ENCODE measurements around the gene CORO7.
A peak's percentile ranks its signal among the peaks of the same experiment; 100 is the strongest.

The CORO7 gene

DNA sequence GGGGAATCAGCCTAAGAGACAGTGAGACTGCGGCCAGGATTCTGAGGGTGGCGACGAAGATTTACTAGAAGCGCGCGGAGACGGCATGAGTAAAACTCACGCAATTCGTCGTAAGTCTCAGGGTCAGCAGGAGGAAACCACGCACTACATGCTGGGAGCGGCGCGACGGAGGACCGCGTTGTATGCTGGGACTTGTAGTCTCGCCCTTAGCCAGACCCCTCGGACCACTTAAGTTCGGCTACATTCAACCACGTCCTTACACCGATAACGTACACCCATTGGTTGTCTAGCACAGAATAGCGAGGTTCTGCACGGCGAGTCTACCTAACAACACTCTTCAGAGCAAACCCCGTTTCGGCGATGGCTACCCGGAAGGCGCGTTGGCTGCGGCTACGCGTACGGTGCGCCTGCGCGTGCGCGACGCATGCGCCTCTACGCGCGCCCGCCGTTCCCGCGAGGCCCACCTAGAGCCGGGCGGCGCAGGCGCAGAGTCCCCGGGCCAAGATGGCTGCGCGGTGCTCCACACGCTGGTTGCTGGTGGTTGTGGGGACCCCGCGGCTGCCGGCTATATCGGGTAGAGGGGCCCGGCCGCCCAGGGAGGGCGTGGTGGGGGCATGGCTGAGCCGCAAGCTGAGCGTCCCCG is 9.1 kb upstream of the CORO7 start, which contains the start of gene DNAJA3:
Gene DNAJA3 (plus strand): TSS at position 491 of the 643 bp plus-strand sequence. CDS start 14 bp downstream, at position 505.
- DNase-seq: peak; percentile 93

- no peak for DNase-seq
These were observed 4.2 kb upstream of the CORO7 start for GRCh38 chr16:4420505-4421105.

GRCh38 chr16:4419402-4419959 is 3.1 kb upstream of the CORO7 start:
- DNase-seq: no peak

DNA sequence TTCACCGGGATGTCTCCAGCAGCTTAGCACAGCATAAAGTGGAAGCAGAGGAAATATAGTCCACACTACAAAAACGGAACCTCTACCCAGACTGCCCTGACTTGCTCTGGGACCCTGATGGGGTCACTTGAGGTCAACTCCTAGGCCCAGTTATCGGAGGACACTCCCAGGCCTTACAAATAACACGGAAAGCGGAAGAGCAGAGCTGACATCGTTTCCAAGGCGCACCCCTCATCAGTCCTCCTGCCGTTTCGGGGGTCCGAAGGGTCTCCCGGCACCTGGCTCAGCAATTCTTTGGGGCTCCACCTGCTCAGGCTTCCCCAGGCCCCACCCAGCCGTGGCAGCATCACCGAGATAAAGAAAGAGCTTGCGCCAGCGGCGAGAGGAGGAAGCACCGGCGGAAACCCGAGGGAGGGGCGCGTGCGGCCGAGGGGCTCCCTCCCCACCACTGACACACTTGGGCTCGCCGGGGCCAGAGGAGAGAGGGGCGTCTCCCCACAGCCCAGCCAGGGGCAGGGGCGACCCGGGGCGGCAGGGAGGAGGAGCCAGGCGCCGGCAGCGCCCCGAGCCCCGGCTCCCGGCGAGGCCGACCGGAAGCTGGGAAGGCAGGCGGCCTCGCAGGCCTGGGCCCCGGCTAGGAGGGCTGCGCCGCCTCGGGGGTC is 727 bp downstream of the CORO7 start:
- DNase-seq: no peak

DNA sequence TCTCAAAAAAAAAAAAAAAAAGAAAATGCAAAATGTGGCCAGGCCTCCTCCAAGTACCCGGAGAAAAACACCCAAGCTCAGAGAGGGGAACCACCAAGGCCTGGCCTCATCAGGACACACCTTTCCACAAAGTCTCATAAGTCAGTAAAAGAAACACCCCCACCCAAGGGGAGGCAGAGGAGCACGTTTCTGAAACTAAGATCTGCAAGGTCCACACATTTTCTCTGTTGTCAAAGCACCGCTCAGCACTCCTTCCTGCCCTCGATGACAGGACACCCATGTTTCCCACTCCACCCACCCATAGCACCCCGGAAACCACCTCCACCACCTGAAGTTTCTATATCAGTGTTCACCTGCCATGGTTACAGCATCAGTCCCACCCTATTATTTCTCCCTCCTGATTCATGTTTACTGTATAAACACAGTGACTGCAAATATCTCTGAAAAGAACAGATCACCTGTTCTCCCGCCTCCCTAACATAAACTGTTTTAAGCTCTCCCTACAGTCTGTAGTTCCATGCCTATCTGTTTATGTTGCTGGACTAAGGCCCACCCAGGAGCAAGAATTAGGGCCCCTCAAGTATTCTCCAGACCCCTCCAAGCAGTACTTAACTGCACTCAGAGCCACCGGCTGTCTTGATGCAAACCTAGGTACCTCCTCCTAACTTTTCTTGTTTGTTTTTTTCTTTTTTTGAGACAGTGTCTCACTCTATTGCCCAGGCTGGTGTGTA is 2.0 kb downstream of the CORO7 start:
- DNase-seq: no peak

DNA sequence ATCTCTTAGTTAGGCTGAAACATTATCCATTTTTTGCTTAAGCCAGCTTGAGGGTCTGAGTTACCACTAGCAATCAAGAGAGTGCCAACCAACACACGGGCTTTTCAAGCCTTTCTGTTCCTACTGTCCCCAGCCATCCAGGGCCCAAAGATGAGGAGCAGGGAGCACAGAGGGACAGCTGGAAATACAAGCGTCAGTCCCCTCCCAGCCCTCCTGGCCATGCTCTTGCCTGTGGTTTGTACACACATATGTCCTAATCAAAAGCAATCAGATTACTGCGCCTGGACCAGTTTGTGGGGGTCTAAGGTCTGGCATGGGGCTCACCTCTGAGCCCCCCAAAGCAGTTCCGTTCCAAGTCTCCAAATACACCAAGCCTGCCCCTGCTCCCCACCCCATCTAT is 3.5 kb downstream of the CORO7 start:
- DNase-seq: no peak

GRCh38 chr16:4412159-4412558 is 4.2 kb downstream of the CORO7 start:
- DNase-seq: no peak

DNA sequence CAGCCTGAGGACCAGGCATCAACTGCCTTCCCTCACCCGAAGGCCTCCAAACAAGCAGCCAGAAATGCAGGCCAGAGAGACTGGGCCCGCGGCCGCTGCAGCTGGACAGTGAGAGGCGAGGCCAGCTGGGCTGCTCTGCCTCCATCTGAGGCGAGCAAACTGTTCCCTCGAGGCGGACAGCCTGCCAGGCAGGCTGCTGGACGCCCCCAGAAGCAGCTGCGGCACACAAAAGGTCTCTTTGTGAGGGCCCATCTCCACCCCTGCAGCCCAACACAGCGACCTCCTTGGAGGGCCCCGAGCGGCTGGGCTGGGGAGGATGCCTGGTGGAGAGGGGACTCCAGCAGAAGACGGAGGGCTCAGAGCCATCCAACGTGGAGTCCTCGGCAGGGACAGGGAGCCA is 4.7 kb downstream of the CORO7 start:
- no peak for DNase-seq

DNA sequence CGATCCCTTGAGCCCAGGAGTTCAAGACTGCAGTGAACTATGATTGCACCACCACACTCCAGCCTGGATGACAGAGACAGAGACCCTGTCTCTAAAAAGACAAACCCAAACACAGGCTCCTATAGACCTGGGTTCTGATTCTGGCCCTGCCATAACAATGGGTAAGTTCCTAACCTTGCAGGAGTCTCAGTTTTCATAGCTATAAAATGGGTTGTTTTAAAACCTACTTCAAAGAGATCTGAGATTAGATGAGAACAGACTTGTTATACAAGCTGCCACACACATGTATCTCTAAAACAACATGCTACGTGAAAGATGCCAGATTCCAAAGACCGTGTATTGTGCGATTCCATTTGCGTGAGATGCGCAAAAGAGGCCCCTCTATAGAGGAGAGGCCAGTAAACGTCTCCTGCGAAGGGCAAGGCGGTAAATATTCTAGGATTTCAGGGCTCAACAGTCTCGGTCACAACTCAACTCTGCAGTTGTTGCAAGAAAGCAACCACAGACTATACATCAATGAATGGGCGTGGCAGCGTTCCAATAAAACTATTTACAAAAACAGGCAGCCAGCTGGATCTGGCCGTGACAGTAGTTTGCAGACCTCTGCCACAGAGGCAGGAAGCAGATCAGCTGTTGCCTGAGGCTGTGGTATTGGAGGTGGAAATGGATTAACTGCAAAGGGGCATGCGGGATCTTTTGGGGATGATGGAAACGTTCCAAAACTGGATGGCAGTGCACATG is 5.9 kb downstream of the CORO7 start:
- DNase-seq: no peak

GRCh38 chr16:4409081-4409932 is 7.1 kb downstream of the CORO7 start:
- no peak for DNase-seq

DNA sequence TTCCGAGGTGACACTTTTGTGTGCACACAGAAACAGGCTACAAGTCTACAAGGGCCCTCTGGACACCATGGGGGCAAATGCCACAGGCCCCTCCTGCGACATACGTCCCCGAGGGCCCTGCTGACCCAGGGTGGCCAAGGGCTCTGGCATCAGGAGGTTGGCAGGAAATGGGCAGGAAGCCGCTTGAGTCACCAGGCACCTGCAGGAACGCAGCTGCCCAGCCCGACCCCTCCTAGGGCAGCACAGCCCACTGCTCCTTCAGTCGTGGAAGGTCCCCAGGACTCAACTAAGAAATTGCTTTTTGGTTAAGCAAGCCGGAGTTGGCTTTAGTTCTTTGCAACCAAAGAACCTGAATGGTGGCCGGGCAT is 8.1 kb downstream of the CORO7 start:
- no peak for DNase-seq

- no peak for DNase-seq
These were observed 8.7 kb downstream of the CORO7 start for GRCh38 chr16:4407543-4408322.

DNA sequence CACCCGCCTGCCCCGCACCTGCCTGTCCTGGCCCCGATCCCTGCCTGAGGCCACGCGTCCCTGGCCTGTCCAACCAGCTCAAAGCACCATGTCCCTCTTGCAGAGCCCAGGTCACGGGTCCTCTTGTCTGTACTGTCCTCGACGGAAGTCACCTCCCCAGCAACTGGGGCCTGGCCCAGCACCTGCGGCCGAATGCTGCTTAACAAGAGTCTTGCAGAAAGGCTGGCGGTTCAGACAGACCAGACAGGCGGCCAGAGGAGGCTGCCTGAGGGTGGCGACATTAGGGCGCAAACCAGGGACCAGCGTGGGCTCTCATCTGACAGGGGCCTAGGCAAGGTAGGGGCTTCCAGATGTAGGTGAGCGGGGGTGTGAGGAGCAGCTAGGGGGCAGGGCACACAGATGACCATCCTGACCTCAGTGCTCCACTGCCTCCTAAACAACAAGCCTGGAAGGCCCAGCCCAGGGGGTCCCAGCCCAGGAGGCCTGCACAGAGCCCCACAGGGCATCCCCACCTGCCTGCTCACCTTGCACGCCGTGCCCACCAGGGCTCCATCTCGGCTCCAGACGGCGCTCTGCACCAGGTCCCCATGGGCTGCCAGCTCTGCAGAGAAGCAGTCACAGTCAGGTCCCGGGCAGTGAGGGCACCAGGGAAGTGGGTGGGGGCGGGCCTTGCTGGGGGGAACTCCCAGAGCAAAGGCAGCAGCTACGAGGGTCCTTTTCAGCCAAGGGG is 11.3 kb downstream of the CORO7 start:
- DNase-seq: peak; percentile 66

GRCh38 chr16:4404247-4404966 is 12.0 kb downstream of the CORO7 start:
- DNase-seq: peak; percentile 93

- peak; percentile 48 for DNase-seq
These were observed 13.1 kb downstream of the CORO7 start for GRCh38 chr16:4403133-4403949.

GRCh38 chr16:4402439-4403132 is 13.8 kb downstream of the CORO7 start:
- DNase-seq: peak; percentile 91

DNA sequence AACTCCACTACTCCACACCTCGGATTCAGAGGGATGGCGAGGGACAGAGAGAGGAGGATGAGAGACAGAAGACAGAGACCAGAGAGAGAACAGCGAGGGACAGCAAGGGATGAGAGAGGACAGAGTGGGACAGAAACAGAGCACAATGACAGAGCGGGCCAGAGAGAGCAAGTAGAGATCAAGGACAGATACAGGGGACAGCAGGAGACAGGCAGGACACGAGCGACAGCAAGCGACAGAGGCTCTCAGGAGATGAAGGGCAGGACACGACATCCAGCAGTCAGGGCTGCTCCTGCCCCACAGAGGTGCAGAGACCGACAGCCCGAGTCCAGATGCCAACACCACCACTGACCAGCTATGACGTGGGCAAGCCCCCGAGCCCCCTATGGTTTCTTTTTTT is 14.9 kb downstream of the CORO7 start:
- DNase-seq: no peak

- DNase-seq: peak; percentile 50
These were observed 15.3 kb downstream of the CORO7 start for GRCh38 chr16:4401094-4401501.

Data from islet precursor cell (in vitro differentiated cells).